Duodenal mucosa (tissue), 2 donors: ENCODE results near the gene C12orf56.

Experiments
- H3K27ac ChIP-seq: one replicate; pipeline ENCODE4 v1.7.0; 2013; ENCODE audit warnings: low read depth, low read length
- H3K27me3 ChIP-seq, 2 donors: one replicate each; pipeline ENCODE4 v1.7.0; 2013; ENCODE audit warnings: low read length in 2 of 2, control low read depth in 1 of 2; ENCODE audit not compliant: insufficient read depth in 2 of 2, control insufficient read depth in 1 of 2
- H3K36me3 ChIP-seq, 2 donors: one replicate each; pipeline ENCODE4 v1.7.0; 2013; ENCODE audit warnings: low read length in 2 of 2, control low read depth in 1 of 2; ENCODE audit not compliant: insufficient read depth in 2 of 2, control insufficient read depth in 1 of 2
- H3K4me1 ChIP-seq, 2 donors: one replicate each; pipeline ENCODE4 v1.7.0; 2013; ENCODE audit warnings: low read length in 2 of 2, control low read depth in 1 of 2; ENCODE audit not compliant: insufficient read depth in 2 of 2, control insufficient read depth in 1 of 2
- H3K4me3 ChIP-seq, 2 donors: one replicate each; pipeline ENCODE4 v1.7.0; 2013; ENCODE audit warnings: low read length in 2 of 2, low read depth in 1 of 2
- H3K9ac ChIP-seq, 2 donors: one replicate each; pipeline ENCODE4 v1.7.0; 2013; ENCODE audit warnings: low read length in 2 of 2, low read depth in 1 of 2
- H3K9me3 ChIP-seq, 2 donors: one replicate each; pipeline ENCODE4 v1.7.0; 2013; ENCODE audit warnings: low read length in 2 of 2, control low read depth in 1 of 2; ENCODE audit not compliant: control insufficient read depth in 1 of 2

C12orf56 gene, protein sequence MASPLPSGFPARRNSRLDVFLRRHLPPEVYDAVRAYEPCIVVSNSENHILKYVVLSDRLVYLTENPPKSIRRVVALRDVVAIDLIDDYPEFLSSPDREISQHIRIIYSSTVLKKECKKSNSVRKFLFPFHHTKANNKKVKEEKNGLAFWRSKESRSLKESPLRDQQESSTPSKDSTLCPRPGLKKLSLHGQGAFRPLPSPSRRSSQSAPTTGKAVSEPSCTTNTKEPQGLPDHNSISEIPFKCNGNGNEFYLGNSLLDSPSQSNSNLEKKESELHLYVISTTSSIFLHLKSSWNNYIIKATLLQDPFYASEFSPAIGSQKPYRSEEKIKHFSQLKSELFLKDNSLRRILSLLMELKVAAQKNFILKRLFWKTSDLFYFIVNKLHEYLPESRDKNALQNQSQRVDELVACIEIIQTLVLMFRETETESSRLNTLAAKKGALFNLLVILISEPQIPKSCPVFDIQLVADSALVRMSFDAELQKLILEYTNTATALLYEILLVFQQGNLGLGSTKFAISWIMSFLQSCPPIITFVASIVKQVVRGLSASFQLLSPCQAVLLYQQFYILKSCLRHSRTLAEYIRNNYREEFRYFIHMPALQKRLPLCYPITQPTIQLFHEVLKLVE

DNA sequence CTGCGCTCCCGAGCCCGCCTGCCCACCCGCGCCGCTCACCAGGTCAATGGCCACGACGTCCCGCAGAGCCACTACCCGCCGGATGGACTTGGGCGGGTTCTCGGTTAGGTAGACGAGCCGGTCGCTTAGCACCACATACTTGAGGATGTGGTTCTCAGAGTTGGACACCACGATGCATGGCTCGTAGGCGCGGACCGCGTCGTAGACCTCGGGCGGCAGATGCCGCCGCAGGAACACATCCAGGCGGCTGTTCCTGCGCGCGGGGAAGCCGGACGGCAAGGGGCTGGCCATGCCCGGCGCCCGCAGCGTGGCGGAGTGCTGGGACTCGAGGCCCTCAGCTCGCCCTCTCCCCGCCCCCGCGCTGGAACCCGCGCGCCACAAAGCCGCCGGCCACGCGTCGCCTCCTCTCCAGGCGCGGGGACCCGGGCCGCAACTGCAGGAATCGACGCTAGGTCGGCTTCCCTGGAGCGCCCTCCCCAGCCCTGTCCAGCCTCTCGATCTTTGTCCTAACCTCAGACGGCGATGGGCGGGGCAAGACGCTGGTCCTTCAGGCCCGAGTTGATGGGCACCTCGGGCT, at the start of gene C12orf56:
Gene C12orf56, minus strand, starts transcription at position 484 of the 577 bp plus-strand sequence. Its CDS starts 193 bp downstream, at position 291.
- H3K4me3 ChIP-seq = peak within 1 kb of the TSS; percentile 4 to 51
- H3K36me3 ChIP-seq = no peaks in the 10 kb centered on the region
- H3K9me3 ChIP-seq = no peaks in the 10 kb centered on the region
- H3K27me3 ChIP-seq = peaks cover 15 to 21% of the 10 kb centered on the region in 2 donors
- no peak within 1 kb of the TSS for H3K9ac ChIP-seq
- H3K4me1 ChIP-seq = peaks cover 4 to 6% of the 10 kb centered on the region in 2 donors
- no peak within 1 kb of the TSS for H3K27ac ChIP-seq

DNA sequence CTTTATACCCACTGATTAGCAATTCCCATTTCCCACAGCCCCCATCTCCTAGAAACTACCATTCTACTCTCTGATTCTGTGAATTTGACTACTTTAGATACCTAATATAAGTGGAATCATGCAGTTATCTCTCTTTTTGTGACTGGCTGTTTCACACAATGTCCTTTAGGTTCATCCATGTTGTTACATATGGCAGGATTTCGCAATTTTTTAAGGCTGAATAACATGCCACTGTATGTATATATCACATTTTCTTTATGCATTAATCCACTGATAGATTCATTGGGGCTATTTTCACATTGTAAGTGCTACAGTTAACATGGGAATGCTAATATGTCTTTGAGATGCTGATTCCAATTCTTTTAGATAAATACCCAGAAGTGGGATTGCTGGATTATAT, 49.5 kb upstream of the C12orf56 start:
- H3K27me3 ChIP-seq = no peaks in the 10 kb centered on the region
- H3K9ac ChIP-seq = no peak overlapping the region
- H3K4me1 ChIP-seq = no peaks in the 10 kb centered on the region
- H3K9me3 ChIP-seq = no peaks in the 10 kb centered on the region
- no peak overlapping the region for H3K4me3 ChIP-seq
- H3K36me3 ChIP-seq = peaks cover 24 to 66% of the 10 kb centered on the region in 2 donors
- no peak overlapping the region for H3K27ac ChIP-seq

DNA sequence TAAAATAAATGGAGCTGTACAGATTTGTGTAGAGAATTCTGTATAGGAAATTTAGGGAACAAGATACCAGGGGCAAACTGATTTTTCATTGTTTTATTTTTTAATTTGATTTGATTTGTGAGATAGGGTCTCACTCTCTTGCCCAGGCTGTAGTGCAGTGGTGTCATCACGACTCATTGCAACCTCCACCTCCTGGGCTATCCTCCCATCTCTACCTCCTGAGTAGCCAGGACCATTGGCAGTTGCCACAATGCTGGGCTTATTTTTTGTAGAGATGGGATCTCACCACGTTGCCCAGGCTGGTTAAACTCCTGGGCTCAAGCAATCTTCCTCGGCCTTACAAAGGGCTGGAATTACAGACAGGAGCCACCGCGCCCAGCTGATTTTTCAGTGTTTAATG, 43.4 kb upstream of the C12orf56 start:
- H3K4me1 ChIP-seq = no peaks in the 10 kb centered on the region
- peaks cover 38 to 78% of the 10 kb centered on the region in 2 donors for H3K36me3 ChIP-seq
- H3K9me3 ChIP-seq = no peaks in the 10 kb centered on the region
- no peak overlapping the region for H3K4me3 ChIP-seq
- no peak overlapping the region for H3K27ac ChIP-seq
- H3K27me3 ChIP-seq = no peaks in the 10 kb centered on the region
- no peak overlapping the region for H3K9ac ChIP-seq

DNA sequence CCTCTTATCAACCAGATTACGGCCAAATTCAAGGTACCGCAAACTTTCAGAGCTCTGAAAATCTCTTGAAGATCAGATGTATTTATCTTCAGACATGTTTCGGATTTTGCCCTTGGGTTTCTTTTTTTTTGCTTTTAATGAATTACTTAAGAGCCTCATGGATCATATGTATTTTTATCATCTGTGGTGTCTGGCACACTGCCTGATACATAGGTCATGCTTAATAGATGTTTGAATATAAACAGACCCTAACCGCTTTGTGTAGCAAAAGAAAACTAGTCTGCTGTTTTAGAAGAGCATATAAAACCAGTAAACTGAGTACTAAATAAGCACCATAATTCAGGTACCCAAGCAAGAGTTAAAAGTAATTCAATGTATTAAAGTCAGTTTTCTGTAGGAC, 41.2 kb upstream of the C12orf56 start:
- Histone ChIP-seq H3K36me3 (peaks cover 30 to 78% of the 10 kb centered on the region in 2 donors), H3K27ac (no peak overlapping the region), H3K9me3 (no peaks in the 10 kb centered on the region), H3K27me3 (no peaks in the 10 kb centered on the region), H3K4me1 (no peaks in the 10 kb centered on the region), H3K4me3 (no peak overlapping the region), H3K9ac (no peak overlapping the region)

DNA sequence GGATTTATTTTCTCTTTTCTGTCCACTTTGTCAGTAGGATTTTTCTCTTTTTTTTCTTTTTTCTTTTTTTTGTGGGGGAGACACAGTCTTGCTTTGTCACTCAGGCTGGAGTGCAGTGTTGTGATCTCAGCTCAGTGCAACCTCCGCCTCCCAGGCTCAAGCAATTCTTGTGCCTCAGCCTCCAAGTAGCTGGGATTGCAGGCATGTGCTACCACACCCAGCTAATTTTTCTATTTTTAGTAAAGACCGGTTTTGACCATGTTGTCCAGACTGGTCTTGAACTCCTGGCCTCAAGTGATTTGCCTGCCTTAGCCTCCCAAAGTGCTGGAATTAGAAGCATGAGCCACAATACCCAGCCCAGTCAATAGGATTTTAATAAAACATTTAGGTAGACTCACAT, 40.3 kb upstream of the C12orf56 start:
- Histone ChIP-seq H3K4me3 (no peak overlapping the region), H3K4me1 (no peaks in the 10 kb centered on the region), H3K9ac (no peak overlapping the region), H3K36me3 (peaks cover 27 to 77% of the 10 kb centered on the region in 2 donors), H3K27me3 (no peaks in the 10 kb centered on the region), H3K27ac (no peak overlapping the region), H3K9me3 (no peaks in the 10 kb centered on the region)

DNA sequence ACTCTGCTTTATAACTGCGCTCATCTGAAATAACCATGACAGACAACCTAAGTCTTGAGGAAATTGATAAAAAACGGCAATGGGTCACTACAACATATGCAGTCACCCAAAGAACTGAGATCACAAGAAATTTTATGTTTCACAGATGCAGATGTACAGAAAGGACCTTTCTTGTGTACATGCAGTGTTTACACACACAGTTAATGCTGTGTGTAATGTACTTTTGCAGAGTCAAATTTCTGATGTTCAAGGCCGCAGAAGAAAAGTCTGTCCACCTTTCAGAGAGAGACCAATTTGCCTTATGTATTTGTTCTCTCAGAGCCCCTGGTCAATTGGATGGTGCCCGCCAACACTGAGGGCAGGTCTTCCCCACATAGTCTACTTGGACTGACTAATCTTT, 38.4 kb upstream of the C12orf56 start:
- H3K9me3 ChIP-seq = no peaks in the 10 kb centered on the region
- no peak overlapping the region for H3K9ac ChIP-seq
- H3K4me1 ChIP-seq = no peaks in the 10 kb centered on the region
- no peak overlapping the region for H3K4me3 ChIP-seq
- no peak overlapping the region for H3K27ac ChIP-seq
- peaks cover 39 to 90% of the 10 kb centered on the region in 2 donors for H3K36me3 ChIP-seq
- H3K27me3 ChIP-seq = no peaks in the 10 kb centered on the region

DNA sequence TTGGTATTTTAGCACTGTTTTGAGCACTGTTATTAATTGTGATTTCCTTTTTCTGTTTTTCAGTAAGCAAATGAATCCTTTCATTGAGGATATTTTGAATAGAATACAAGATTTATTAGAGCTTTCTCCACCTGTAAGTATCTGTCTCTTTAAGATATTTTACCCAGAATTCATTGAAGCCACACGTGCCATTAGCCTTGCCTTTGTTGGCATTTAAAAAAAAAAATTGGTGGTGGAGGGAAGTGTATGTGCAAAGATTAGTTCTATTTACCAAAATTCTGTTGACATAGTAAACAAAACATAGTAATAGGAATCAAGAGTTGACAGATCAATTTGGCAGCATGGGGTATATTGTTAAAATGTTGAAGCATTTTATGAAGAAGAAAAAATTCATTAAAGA, 37.4 kb upstream of the C12orf56 start:
- Histone ChIP-seq H3K4me3 (no peak overlapping the region), H3K27me3 (no peaks in the 10 kb centered on the region), H3K4me1 (no peaks in the 10 kb centered on the region), H3K27ac (no peak overlapping the region), H3K36me3 (peaks cover 34 to 92% of the 10 kb centered on the region in 2 donors), H3K9ac (no peak overlapping the region), H3K9me3 (no peaks in the 10 kb centered on the region)

DNA sequence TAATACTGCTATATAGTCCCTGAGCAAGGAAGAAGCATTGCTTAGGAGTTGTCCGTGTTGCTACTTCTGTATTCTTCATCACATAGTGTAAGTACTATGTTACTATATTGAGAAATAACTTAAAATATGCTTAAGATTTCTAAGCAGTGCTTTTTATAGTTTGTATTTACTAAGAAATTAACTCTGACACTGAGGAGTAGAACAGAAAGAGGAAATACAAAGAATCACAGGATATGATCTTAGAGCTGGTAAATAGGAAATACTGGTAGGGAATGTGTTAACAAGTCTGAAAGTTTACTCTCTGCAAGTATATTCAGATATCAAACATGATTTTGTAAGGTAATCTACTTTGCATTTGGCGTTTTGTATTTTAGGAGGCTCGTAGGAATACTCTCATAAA, 29.1 kb upstream of the C12orf56 start:
- Histone ChIP-seq H3K4me3 (no peak overlapping the region), H3K4me1 (no peaks in the 10 kb centered on the region), H3K27me3 (no peaks in the 10 kb centered on the region), H3K36me3 (peaks cover 15 to 85% of the 10 kb centered on the region in 2 donors), H3K27ac (no peak overlapping the region), H3K9me3 (no peaks in the 10 kb centered on the region), H3K9ac (no peak overlapping the region)

DNA sequence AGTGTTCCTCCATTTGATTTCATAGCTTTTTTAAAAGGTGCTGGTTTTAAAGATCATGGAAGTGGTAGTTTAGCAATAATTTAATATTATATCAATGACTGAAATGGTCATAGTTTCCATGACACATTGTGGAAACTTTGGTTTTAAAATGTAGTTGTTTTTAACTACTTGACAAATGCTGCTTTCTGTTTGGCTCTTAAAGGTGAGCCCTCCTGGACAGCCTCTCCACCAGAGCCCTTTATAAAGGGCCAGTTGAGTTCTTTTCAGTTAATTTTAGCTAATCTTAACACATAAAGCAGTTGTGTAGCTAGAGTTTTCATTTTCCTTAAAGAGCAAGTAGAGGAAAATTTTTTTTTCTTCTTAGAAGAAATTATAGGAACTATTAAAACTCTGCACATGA, 27.7 kb upstream of the C12orf56 start:
- H3K27ac ChIP-seq = no peak overlapping the region
- no peak overlapping the region for H3K9ac ChIP-seq
- no peaks in the 10 kb centered on the region for H3K9me3 ChIP-seq
- H3K4me1 ChIP-seq = peaks cover 0 to 6% of the 10 kb centered on the region in 2 donors
- peaks cover 21 to 78% of the 10 kb centered on the region in 2 donors for H3K36me3 ChIP-seq
- H3K27me3 ChIP-seq = no peaks in the 10 kb centered on the region
- no peak overlapping the region for H3K4me3 ChIP-seq

DNA sequence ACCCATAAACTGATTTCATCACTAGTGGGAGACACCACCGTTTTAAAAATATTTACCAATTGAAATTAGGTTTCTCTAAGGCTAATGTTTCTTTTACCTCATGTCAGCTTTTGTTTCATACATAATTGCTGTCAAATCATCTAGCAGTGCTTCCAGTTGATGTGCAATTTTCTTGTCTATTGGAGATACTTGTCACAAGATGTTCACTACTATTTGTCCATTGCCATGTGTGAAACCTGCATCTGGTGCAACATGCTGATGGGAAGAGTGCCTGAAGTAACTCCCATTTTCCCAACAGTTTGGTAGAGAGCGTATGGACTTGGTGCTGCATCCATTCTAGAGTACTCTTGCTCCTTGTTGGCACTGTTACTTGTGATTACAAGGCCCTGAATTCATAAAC, 23.3 kb upstream of the C12orf56 start:
- H3K27ac ChIP-seq = no peak overlapping the region
- H3K9ac ChIP-seq = no peak overlapping the region
- H3K27me3 ChIP-seq = no peaks in the 10 kb centered on the region
- no peaks in the 10 kb centered on the region for H3K9me3 ChIP-seq
- peaks cover 39 to 62% of the 10 kb centered on the region in 2 donors for H3K36me3 ChIP-seq
- H3K4me1 ChIP-seq = peaks cover 0 to 6% of the 10 kb centered on the region in 2 donors
- no peak overlapping the region for H3K4me3 ChIP-seq
